ENCODE measurements around the gene CYB5R4. TPM values are rescaled to one million over a fixed set of nuclear protein-coding genes. Genes with fewer than 3 reads are reported as not detected.

CYB5R4 gene
- total RNA-seq, 2 experiments from 2014 or later = 21.9 to 28.2 TPM

- H3K36me3 Mint-ChIP-seq (ENCODE audit: low read depth) = no peaks in the 10 kb centered on the region
- peaks cover 3% of the 10 kb centered on the region for H3K4me1 Mint-ChIP-seq
- intact Hi-C loops (cut with DNase I, micrococcal nuclease) = no loop called here
- H3K27ac Mint-ChIP-seq = no peak overlapping the region
- H3K4me3 Mint-ChIP-seq = no peak overlapping the region
- H3K27me3 Mint-ChIP-seq = peaks cover 39% of the 10 kb centered on the region
- no peaks in the 10 kb centered on the region for H3K9me3 Mint-ChIP-seq (ENCODE audit: low read depth)
- ATAC-seq (no peak), DNase-seq (no peak)
- ChIA-PET POLR2A (no interaction called here), CTCF (interaction anchor here (1.1 kb wide), 1 partner anchor 11 kb away, joined by 3 read pairs; the partner anchor contains the start of gene CYB5R4)
These were observed 10.4 kb upstream of the CYB5R4 start for GRCh38 chr6:83849127-83849526.

GRCh38 chr6:83849610-83850009 lies 9.9 kb upstream of the CYB5R4 start:
- intact Hi-C loops (cut with DNase I, micrococcal nuclease) = loop anchor here in 1 of 2 experiments (10.0 kb wide), 2 partner anchors 1795 to 1825 kb away; partner anchors contain the start of gene SYNCRIP
- Mint-ChIP-seq H3K27ac (no peak overlapping the region), H3K9me3 (ENCODE audit: low read depth) (no peaks in the 10 kb centered on the region), H3K4me3 (no peak overlapping the region), H3K36me3 (ENCODE audit: low read depth) (no peaks in the 10 kb centered on the region), H3K4me1 (peaks cover 5% of the 10 kb centered on the region), H3K27me3 (peaks cover 43% of the 10 kb centered on the region)
- DNase-seq = no peak
- ATAC-seq = no peak
- ChIA-PET POLR2A (no interaction called here), CTCF (interaction anchor here (0.6 to 1.1 kb wide), 2 partner anchors 10 to 1266 kb away, joined by 3 read pairs; partner anchors contain the start of gene CYB5R4)

- H3K9me3 Mint-ChIP-seq (ENCODE audit: low read depth) = no peaks in the 10 kb centered on the region
- no peaks in the 10 kb centered on the region for H3K36me3 Mint-ChIP-seq (ENCODE audit: low read depth)
- no peak overlapping the region for H3K27ac Mint-ChIP-seq
- H3K27me3 Mint-ChIP-seq = peaks cover 51% of the 10 kb centered on the region
- DNase-seq = no peak
- ChIA-PET POLR2A (no interaction called here), CTCF (interaction anchor here (0.5 kb wide), 1 partner anchor 17 kb away, joined by 7 read pairs; no protein-coding TSS in a partner anchor)
- intact Hi-C loops (cut with DNase I, micrococcal nuclease) = loop anchor here in 1 of 2 experiments (10.0 kb wide), 2 partner anchors 1792 to 1822 kb away; partner anchors contain the start of gene SYNCRIP
- H3K4me1 Mint-ChIP-seq = peaks cover 5% of the 10 kb centered on the region
- no peak for ATAC-seq
- H3K4me3 Mint-ChIP-seq = peak overlapping the region; percentile 65
These were observed 6.8 kb upstream of the CYB5R4 start for GRCh38 chr6:83852528-83853177.

- no peaks in the 10 kb centered on the region for H3K36me3 Mint-ChIP-seq (ENCODE audit: low read depth)
- CTCF ChIA-PET = no interaction called here
- H3K27me3 Mint-ChIP-seq = peaks cover 51% of the 10 kb centered on the region
- peaks cover 5% of the 10 kb centered on the region for H3K4me1 Mint-ChIP-seq
- H3K4me3 Mint-ChIP-seq = peak within 1 kb of the TSS; percentile 65
- no peaks in the 10 kb centered on the region for H3K9me3 Mint-ChIP-seq (ENCODE audit: low read depth)
- intact Hi-C loops (cut with DNase I, micrococcal nuclease) = loop anchor here in 1 of 2 experiments (10.0 kb wide), 2 partner anchors 1791 to 1821 kb away; partner anchors contain the start of gene SYNCRIP
- DNase-seq (peak; percentile 33), ATAC-seq (peak; percentile 79)
- H3K27ac Mint-ChIP-seq = no peak within 1 kb of the TSS
- POLR2A ChIA-PET = interaction anchor here (0.6 kb wide), 1 partner anchor 1325 kb away, joined by 4 read pairs; no protein-coding TSS in a partner anchor
These were observed 6.1 kb upstream of the CYB5R4 start, which contains the start of gene RIPPLY2 for GRCh38 chr6:83853178-83854000. RIPPLY2 (plus strand) TSS chr6:83853360; CDS start chr6:83853417, 57 bp downstream.

- intact Hi-C loops (cut with DNase I, micrococcal nuclease) = loop anchor here in 1 of 2 experiments (10.0 kb wide), 2 partner anchors 1791 to 1821 kb away; partner anchors contain the start of gene SYNCRIP
- DNase-seq (peak; percentile 5), ATAC-seq (no peak)
- ChIA-PET CTCF (no interaction called here), POLR2A (interaction anchor here (0.6 kb wide), 1 partner anchor 1324 kb away, joined by 4 read pairs; no protein-coding TSS in a partner anchor)
- Mint-ChIP-seq H3K9me3 (ENCODE audit: low read depth) (no peaks in the 10 kb centered on the region), H3K4me1 (peaks cover 8% of the 10 kb centered on the region), H3K27ac (no peak overlapping the region), H3K27me3 (peaks cover 46% of the 10 kb centered on the region), H3K36me3 (ENCODE audit: low read depth) (no peaks in the 10 kb centered on the region), H3K4me3 (peak overlapping the region; percentile 65)
These were observed 5.4 kb upstream of the CYB5R4 start for GRCh38 chr6:83854001-83854501.

- Mint-ChIP-seq H3K27ac (no peak overlapping the region), H3K9me3 (ENCODE audit: low read depth) (no peaks in the 10 kb centered on the region), H3K4me1 (peaks cover 11% of the 10 kb centered on the region), H3K27me3 (peaks cover 42% of the 10 kb centered on the region), H3K4me3 (no peak overlapping the region), H3K36me3 (ENCODE audit: low read depth) (no peaks in the 10 kb centered on the region)
- intact Hi-C loops (cut with DNase I, micrococcal nuclease) = loop anchor here in 1 of 2 experiments (10.0 kb wide), 2 partner anchors 1790 to 1820 kb away; partner anchors contain the start of gene SYNCRIP
- ChIA-PET CTCF (no interaction called here), POLR2A (no interaction called here)
- DNase-seq (no peak), ATAC-seq (no peak)
These were observed 4.7 kb upstream of the CYB5R4 start for GRCh38 chr6:83854766-83855165.

- ChIA-PET CTCF (interaction anchor here (0.7 to 2.3 kb wide), 11 partner anchors 10 to 793 kb away, joined by 3 to 15 read pairs (median 3); partner anchors contain the start of genes CEP162 and DOP1A), POLR2A (no interaction called here)
- peaks cover 4% of the 10 kb centered on the region for H3K27me3 Mint-ChIP-seq
- peaks cover 27% of the 10 kb centered on the region for H3K4me1 Mint-ChIP-seq
- H3K36me3 Mint-ChIP-seq (ENCODE audit: low read depth) = peaks cover 12% of the 10 kb centered on the region
- intact Hi-C loops (cut with DNase I, micrococcal nuclease) = loop anchor here in 1 of 2 experiments (5.0 kb wide), 1 partner anchor 793 kb away; the partner anchor contains the start of genes DOP1A and UBE3D
- H3K9me3 Mint-ChIP-seq (ENCODE audit: low read depth) = no peaks in the 10 kb centered on the region
- ATAC-seq (no peak), DNase-seq (no peak)
- H3K27ac Mint-ChIP-seq = peak overlapping the region; percentile 92
- H3K4me3 Mint-ChIP-seq = peak overlapping the region; percentile 97
These were observed 868 bp downstream of the CYB5R4 start for GRCh38 chr6:83860359-83860755.

GRCh38 chr6:83860782-83861495 lies 1.4 kb downstream of the CYB5R4 start:
- POLR2A ChIA-PET = no interaction called here
- peaks cover 27% of the 10 kb centered on the region for H3K4me1 Mint-ChIP-seq
- DNase-seq (no peak), ATAC-seq (no peak)
- no peaks in the 10 kb centered on the region for H3K9me3 Mint-ChIP-seq (ENCODE audit: low read depth)
- peaks cover 18% of the 10 kb centered on the region for H3K36me3 Mint-ChIP-seq (ENCODE audit: low read depth)
- H3K27ac Mint-ChIP-seq = peak overlapping the region; percentile 92
- peak overlapping the region; percentile 97 for H3K4me3 Mint-ChIP-seq
- H3K27me3 Mint-ChIP-seq = no peaks in the 10 kb centered on the region
- CTCF ChIA-PET = interaction anchor here (1.3 to 2.3 kb wide), 5 partner anchors 9 to 793 kb away, joined by 3 to 15 read pairs (median 4); partner anchors contain the start of genes CEP162 and DOP1A
- intact Hi-C loops (cut with DNase I, micrococcal nuclease) = loop anchor here in 1 of 2 experiments (5.0 kb wide), 1 partner anchor 794 kb away; the partner anchor contains the start of genes DOP1A and UBE3D

GRCh38 chr6:83862776-83863471 lies 3.4 kb downstream of the CYB5R4 start:
- Mint-ChIP-seq H3K9me3 (ENCODE audit: low read depth) (peaks cover 6% of the 10 kb centered on the region), H3K27me3 (no peaks in the 10 kb centered on the region), H3K27ac (no peak overlapping the region), H3K4me1 (peaks cover 27% of the 10 kb centered on the region), H3K36me3 (ENCODE audit: low read depth) (peaks cover 36% of the 10 kb centered on the region), H3K4me3 (no peak overlapping the region)
- ChIA-PET CTCF (no interaction called here), POLR2A (no interaction called here)
- ATAC-seq (no peak), DNase-seq (no peak)
- intact Hi-C loops (cut with DNase I, micrococcal nuclease) = loop anchor here in 1 of 2 experiments (5.0 kb wide), 1 partner anchor 796 kb away; the partner anchor contains the start of genes DOP1A and UBE3D

GRCh38 chr6:83867043-83867442 lies 7.6 kb downstream of the CYB5R4 start:
- intact Hi-C loops (cut with DNase I, micrococcal nuclease) = no loop called here
- H3K36me3 Mint-ChIP-seq (ENCODE audit: low read depth) = peaks cover 55% of the 10 kb centered on the region
- H3K9me3 Mint-ChIP-seq (ENCODE audit: low read depth) = peaks cover 6% of the 10 kb centered on the region
- H3K4me1 Mint-ChIP-seq = peaks cover 9% of the 10 kb centered on the region
- no peak for ATAC-seq
- H3K27me3 Mint-ChIP-seq = no peaks in the 10 kb centered on the region
- POLR2A ChIA-PET = no interaction called here
- H3K4me3 Mint-ChIP-seq = no peak overlapping the region
- CTCF ChIA-PET = interaction anchor here (1.0 kb wide), 1 partner anchor 22 kb away, joined by 3 read pairs; no protein-coding TSS in a partner anchor
- no peak overlapping the region for H3K27ac Mint-ChIP-seq
- no peak for DNase-seq

Measured in activated CD4-positive, alpha-beta T cell treated with anti-CD3 and anti-CD28 coated beads for 36 hours (primary cell).